ENCODE measurements around the gene DAAM2. TPM values are rescaled to one million over a fixed set of nuclear protein-coding genes. Genes with fewer than 3 reads are reported as not detected.

Gene DAAM2
- polyA plus RNA-seq, 1 donor: 17.8 TPM

- no peaks in the 10 kb centered on the region for H3K9me3 ChIP-seq (ENCODE audit: control insufficient read depth, low read depth, low read length)
- H3K36me3 ChIP-seq (ENCODE audit: control insufficient read depth, insufficient read depth, low read length): no peaks in the 10 kb centered on the region
- no CpG with 5 or more reads among the region's 4 CpGs for WGBS (ENCODE audit: insufficient coverage, low lambda C conversion rate)
- H3K4me3 ChIP-seq (ENCODE audit: low read length): no peak overlapping the region
- no peak for DNase-seq
- no peaks in the 10 kb centered on the region for H3K27me3 ChIP-seq (ENCODE audit: control insufficient read depth, insufficient read depth, low read length)
- peaks cover 2% of the 10 kb centered on the region for H3K4me1 ChIP-seq (ENCODE audit: control insufficient read depth, insufficient read depth, low read length)
- no peak overlapping the region for H3K27ac ChIP-seq (ENCODE audit: low read length)
Observed at GRCh38 chr6:39841923-39842322, 49.7 kb downstream of the DAAM2 start.

GRCh38 chr6:39843305-39844020, 51.3 kb downstream of the DAAM2 start:
- DNase-seq: no peak
- no peaks in the 10 kb centered on the region for H3K36me3 ChIP-seq (ENCODE audit: control insufficient read depth, insufficient read depth, low read length)
- no peak overlapping the region for H3K4me3 ChIP-seq (ENCODE audit: low read length)
- no peak overlapping the region for H3K27ac ChIP-seq (ENCODE audit: low read length)
- H3K4me1 ChIP-seq (ENCODE audit: control insufficient read depth, insufficient read depth, low read length): peaks cover 4% of the 10 kb centered on the region
- no peaks in the 10 kb centered on the region for H3K9me3 ChIP-seq (ENCODE audit: control insufficient read depth, low read depth, low read length)
- no peaks in the 10 kb centered on the region for H3K27me3 ChIP-seq (ENCODE audit: control insufficient read depth, insufficient read depth, low read length)
- no CpG with 5 or more reads among the region's 12 CpGs for WGBS (ENCODE audit: insufficient coverage, low lambda C conversion rate)

- no peaks in the 10 kb centered on the region for H3K27me3 ChIP-seq (ENCODE audit: control insufficient read depth, insufficient read depth, low read length)
- H3K9me3 ChIP-seq (ENCODE audit: control insufficient read depth, low read depth, low read length): no peaks in the 10 kb centered on the region
- no peak overlapping the region for H3K4me3 ChIP-seq (ENCODE audit: low read length)
- H3K27ac ChIP-seq (ENCODE audit: low read length): no peak overlapping the region
- DNase-seq: no peak
- no peaks in the 10 kb centered on the region for H3K36me3 ChIP-seq (ENCODE audit: control insufficient read depth, insufficient read depth, low read length)
- 100% methylated on average over 1 of the region's 1 CpG for WGBS (ENCODE audit: insufficient coverage, low lambda C conversion rate)
- H3K4me1 ChIP-seq (ENCODE audit: control insufficient read depth, insufficient read depth, low read length): peaks cover 8% of the 10 kb centered on the region
Observed at GRCh38 chr6:39844866-39845265, 52.7 kb downstream of the DAAM2 start.

GRCh38 chr6:39847221-39847620, 55.0 kb downstream of the DAAM2 start:
- no peak overlapping the region for H3K4me3 ChIP-seq (ENCODE audit: low read length)
- no peak overlapping the region for H3K27ac ChIP-seq (ENCODE audit: low read length)
- H3K4me1 ChIP-seq (ENCODE audit: control insufficient read depth, insufficient read depth, low read length): peaks cover 10% of the 10 kb centered on the region
- WGBS (ENCODE audit: insufficient coverage, low lambda C conversion rate): no CpG with 5 or more reads among the region's 10 CpGs
- H3K36me3 ChIP-seq (ENCODE audit: control insufficient read depth, insufficient read depth, low read length): no peaks in the 10 kb centered on the region
- no peaks in the 10 kb centered on the region for H3K9me3 ChIP-seq (ENCODE audit: control insufficient read depth, low read depth, low read length)
- DNase-seq: no peak
- H3K27me3 ChIP-seq (ENCODE audit: control insufficient read depth, insufficient read depth, low read length): no peaks in the 10 kb centered on the region

GRCh38 chr6:39848171-39848570, 56.0 kb downstream of the DAAM2 start:
- no peak for DNase-seq
- Histone ChIP-seq H3K9me3 (ENCODE audit: control insufficient read depth, low read depth, low read length) (no peaks in the 10 kb centered on the region), H3K4me1 (ENCODE audit: control insufficient read depth, insufficient read depth, low read length) (peaks cover 10% of the 10 kb centered on the region), H3K36me3 (ENCODE audit: control insufficient read depth, insufficient read depth, low read length) (no peaks in the 10 kb centered on the region), H3K27ac (ENCODE audit: low read length) (no peak overlapping the region), H3K4me3 (ENCODE audit: low read length) (no peak overlapping the region), H3K27me3 (ENCODE audit: control insufficient read depth, insufficient read depth, low read length) (no peaks in the 10 kb centered on the region)
- no CpG with 5 or more reads among the region's 4 CpGs for WGBS (ENCODE audit: insufficient coverage, low lambda C conversion rate)

GRCh38 chr6:39849228-39849627, 57.1 kb downstream of the DAAM2 start:
- peaks cover 10% of the 10 kb centered on the region for H3K4me1 ChIP-seq (ENCODE audit: control insufficient read depth, insufficient read depth, low read length)
- WGBS (ENCODE audit: insufficient coverage, low lambda C conversion rate): 90% methylated on average over 2 of the region's 3 CpGs

GRCh38 chr6:39849764-39850163, 57.6 kb downstream of the DAAM2 start:
- WGBS (ENCODE audit: insufficient coverage, low lambda C conversion rate): no CpG with 5 or more reads among the region's 6 CpGs
- Histone ChIP-seq H3K27me3 (ENCODE audit: control insufficient read depth, insufficient read depth, low read length) (no peaks in the 10 kb centered on the region), H3K36me3 (ENCODE audit: control insufficient read depth, insufficient read depth, low read length) (no peaks in the 10 kb centered on the region), H3K4me3 (ENCODE audit: low read length) (no peak overlapping the region), H3K27ac (ENCODE audit: low read length) (no peak overlapping the region), H3K4me1 (ENCODE audit: control insufficient read depth, insufficient read depth, low read length) (peaks cover 10% of the 10 kb centered on the region), H3K9me3 (ENCODE audit: control insufficient read depth, low read depth, low read length) (no peaks in the 10 kb centered on the region)
- DNase-seq: peak; percentile 26 to 34

More at GRCh38 chr6:39849228-39849627, 57.1 kb downstream of the DAAM2 start:
- H3K27ac ChIP-seq (ENCODE audit: low read length): no peak overlapping the region
- no peak overlapping the region for H3K4me3 ChIP-seq (ENCODE audit: low read length)
- H3K36me3 ChIP-seq (ENCODE audit: control insufficient read depth, insufficient read depth, low read length): no peaks in the 10 kb centered on the region
- no peaks in the 10 kb centered on the region for H3K9me3 ChIP-seq (ENCODE audit: control insufficient read depth, low read depth, low read length)
- no peaks in the 10 kb centered on the region for H3K27me3 ChIP-seq (ENCODE audit: control insufficient read depth, insufficient read depth, low read length)
- DNase-seq: no peak

- no peak overlapping the region for H3K27ac ChIP-seq (ENCODE audit: low read length)
- peaks cover 10% of the 10 kb centered on the region for H3K4me1 ChIP-seq (ENCODE audit: control insufficient read depth, insufficient read depth, low read length)
Observed at GRCh38 chr6:39850736-39851297, 58.6 kb downstream of the DAAM2 start.

GRCh38 chr6:39851331-39851730, 59.2 kb downstream of the DAAM2 start:
- Histone ChIP-seq H3K27me3 (ENCODE audit: control insufficient read depth, insufficient read depth, low read length) (no peaks in the 10 kb centered on the region), H3K9me3 (ENCODE audit: control insufficient read depth, low read depth, low read length) (no peaks in the 10 kb centered on the region), H3K36me3 (ENCODE audit: control insufficient read depth, insufficient read depth, low read length) (peaks cover 3% of the 10 kb centered on the region), H3K4me3 (ENCODE audit: low read length) (no peak overlapping the region), H3K4me1 (ENCODE audit: control insufficient read depth, insufficient read depth, low read length) (peaks cover 10% of the 10 kb centered on the region), H3K27ac (ENCODE audit: low read length) (no peak overlapping the region)
- DNase-seq: no peak
- 73% methylated on average over 2 of the region's 4 CpGs for WGBS (ENCODE audit: insufficient coverage, low lambda C conversion rate)

More at GRCh38 chr6:39850736-39851297, 58.6 kb downstream of the DAAM2 start:
- Histone ChIP-seq H3K9me3 (ENCODE audit: control insufficient read depth, low read depth, low read length) (no peaks in the 10 kb centered on the region), H3K27me3 (ENCODE audit: control insufficient read depth, insufficient read depth, low read length) (no peaks in the 10 kb centered on the region), H3K4me3 (ENCODE audit: low read length) (no peak overlapping the region), H3K36me3 (ENCODE audit: control insufficient read depth, insufficient read depth, low read length) (no peaks in the 10 kb centered on the region)
- WGBS (ENCODE audit: insufficient coverage, low lambda C conversion rate): 100% methylated on average over 1 of the region's 2 CpGs
- DNase-seq: no peak

- H3K27ac ChIP-seq (ENCODE audit: low read length): no peak overlapping the region
- no CpG with 5 or more reads among the region's 9 CpGs for WGBS (ENCODE audit: insufficient coverage, low lambda C conversion rate)
- peaks cover 5% of the 10 kb centered on the region for H3K4me1 ChIP-seq (ENCODE audit: control insufficient read depth, insufficient read depth, low read length)
- DNase-seq: no peak
- no peak overlapping the region for H3K4me3 ChIP-seq (ENCODE audit: low read length)
- peaks cover 5% of the 10 kb centered on the region for H3K36me3 ChIP-seq (ENCODE audit: control insufficient read depth, insufficient read depth, low read length)
- no peaks in the 10 kb centered on the region for H3K9me3 ChIP-seq (ENCODE audit: control insufficient read depth, low read depth, low read length)
- no peaks in the 10 kb centered on the region for H3K27me3 ChIP-seq (ENCODE audit: control insufficient read depth, insufficient read depth, low read length)
Observed at GRCh38 chr6:39852324-39852723, 60.1 kb downstream of the DAAM2 start.

- Histone ChIP-seq H3K27ac (ENCODE audit: low read length) (no peak overlapping the region), H3K9me3 (ENCODE audit: control insufficient read depth, low read depth, low read length) (no peaks in the 10 kb centered on the region), H3K4me1 (ENCODE audit: control insufficient read depth, insufficient read depth, low read length) (peaks cover 5% of the 10 kb centered on the region), H3K27me3 (ENCODE audit: control insufficient read depth, insufficient read depth, low read length) (no peaks in the 10 kb centered on the region), H3K36me3 (ENCODE audit: control insufficient read depth, insufficient read depth, low read length) (peaks cover 8% of the 10 kb centered on the region), H3K4me3 (ENCODE audit: low read length) (no peak overlapping the region)
- WGBS (ENCODE audit: insufficient coverage, low lambda C conversion rate): no CpG with 5 or more reads among the region's 3 CpGs
- no peak for DNase-seq
Observed at GRCh38 chr6:39853604-39854003, 61.4 kb downstream of the DAAM2 start.

Data from large intestine (tissue), 3 donors.